Cardiac muscle cell (in vitro differentiated cells and primary cell): ENCODE data around the gene ROR2. TPM values are rescaled to one million over a fixed set of nuclear protein-coding genes. Genes with fewer than 3 reads are reported as not detected.

Experiments used
- DNase-seq, 2 donors: peaks; one replicate each; pipeline versions ENCODE4 v3.0.0 to v3.0.0-alpha.2; 2010 to 2017; ENCODE audit warnings: low read depth in 1 of 2, low spot score in 1 of 2
- H3K27ac ChIP-seq: fragments of 200-600 bp; sonication (generic); 2 replicates; pipeline ENCODE4 v1.5.1; 2016
- H3K27me3 ChIP-seq: fragments of 200-600 bp; sonication (generic); 2 replicates; pipeline ENCODE4 v1.6.0; 2016; ENCODE audit warnings: control low read depth
- H3K36me3 ChIP-seq: fragments of 200-600 bp; sonication (generic); 2 replicates; pipeline ENCODE4 v1.5.1; 2016; ENCODE audit warnings: control low read depth
- H3K4me1 ChIP-seq: fragments of 200-600 bp; sonication (generic); 2 replicates; pipeline ENCODE4 v1.8.1; 2017; ENCODE audit warnings: low read depth, mild to moderate bottlenecking, mixed run types
- H3K4me3 ChIP-seq: fragments of 200-600 bp; sonication (generic); 2 replicates; pipeline ENCODE4 v1.5.1; 2016; ENCODE audit warnings: mild to moderate bottlenecking
- H3K9me3 ChIP-seq: fragments of 200-600 bp; sonication (generic); 2 replicates; pipeline ENCODE4 v1.5.1; 2017; ENCODE audit warnings: low read depth, mild to moderate bottlenecking, control low read depth
- CTCF ChIP-seq: IDR thresholded peaks from 2 replicates; pipeline ENCODE4 v1.5.1; 2012; ENCODE audit warnings: low read depth, mild to moderate bottlenecking, low read length
- polyA plus RNA-seq: library from polyadenylated mRNA; unstranded; fragments of >200 nt; fragmentation: Nextera tagmentation; extraction: Ambion mirVana; gene quantifications from 2 replicates; pipeline ENCODE4 v1.2.1, GENCODE V29; 2016
- total RNA-seq: library from RNA; depleted of rRNA; stranded (reverse); fragments of >200 nt; gene quantifications from 2 replicates; pipeline ENCODE4 v1.2.3, GENCODE V29; 2016

The ROR2 gene
- total and polyA plus RNA-seq, 2 experiments from 2014 or later, result 21.5 to 38.6 TPM

- Histone ChIP-seq H3K4me1 (no peaks in the 10 kb centered on the region), H3K27ac (no peak overlapping the region), H3K27me3 (no peaks in the 10 kb centered on the region), H3K36me3 (no peaks in the 10 kb centered on the region), H3K4me3 (no peak overlapping the region), H3K9me3 (no peaks in the 10 kb centered on the region)
- DNase-seq, result peak in 1 of 2 donors; percentile 94
- no peak for TF ChIP-seq CTCF
These were observed 360.9 kb downstream of the ROR2 start for GRCh38 chr9:91589101-91589553.

- no peaks in the 10 kb centered on the region for H3K9me3 ChIP-seq
- H3K27ac ChIP-seq, result no peak overlapping the region
- no peak for DNase-seq
- H3K4me1 ChIP-seq, result no peaks in the 10 kb centered on the region
- no peak for TF ChIP-seq CTCF
- H3K36me3 ChIP-seq, result no peaks in the 10 kb centered on the region
- no peak overlapping the region for H3K4me3 ChIP-seq
- no peaks in the 10 kb centered on the region for H3K27me3 ChIP-seq
These were observed 363.7 kb downstream of the ROR2 start for GRCh38 chr9:91586282-91586681.

GRCh38 chr9:91583966-91584365, 366.1 kb downstream of the ROR2 start:
- Histone ChIP-seq H3K27ac (no peak overlapping the region), H3K36me3 (no peaks in the 10 kb centered on the region), H3K4me3 (no peak overlapping the region), H3K9me3 (no peaks in the 10 kb centered on the region), H3K4me1 (no peaks in the 10 kb centered on the region), H3K27me3 (no peaks in the 10 kb centered on the region)
- no peak for DNase-seq
- no peak for TF ChIP-seq CTCF

GRCh38 chr9:91583161-91583875, 366.7 kb downstream of the ROR2 start:
- no peaks in the 10 kb centered on the region for H3K27me3 ChIP-seq
- H3K27ac ChIP-seq, result no peak overlapping the region
- H3K9me3 ChIP-seq, result no peaks in the 10 kb centered on the region
- H3K4me1 ChIP-seq, result no peaks in the 10 kb centered on the region
- DNase-seq, result no peak
- H3K36me3 ChIP-seq, result no peaks in the 10 kb centered on the region
- H3K4me3 ChIP-seq, result no peak overlapping the region
- TF ChIP-seq CTCF, result no peak

- Histone ChIP-seq H3K27ac (no peak overlapping the region), H3K36me3 (no peaks in the 10 kb centered on the region), H3K4me1 (peaks cover 2% of the 10 kb centered on the region), H3K4me3 (no peak overlapping the region), H3K27me3 (no peaks in the 10 kb centered on the region), H3K9me3 (no peaks in the 10 kb centered on the region)
- TF ChIP-seq CTCF, result no peak
- DNase-seq, result no peak
These were observed 367.8 kb downstream of the ROR2 start for GRCh38 chr9:91582181-91582580.
